ENCODE results near the gene RNLS. TPM values are rescaled to one million over a fixed set of nuclear protein-coding genes. Genes with fewer than 3 reads are reported as not detected.

Gene RNLS
- total and polyA plus RNA-seq, 2 of the 8 experiments (the other 6 are each of a cell fraction or from before 2014, with no cell fraction given) = 7.5 to 12.7 TPM

DNA sequence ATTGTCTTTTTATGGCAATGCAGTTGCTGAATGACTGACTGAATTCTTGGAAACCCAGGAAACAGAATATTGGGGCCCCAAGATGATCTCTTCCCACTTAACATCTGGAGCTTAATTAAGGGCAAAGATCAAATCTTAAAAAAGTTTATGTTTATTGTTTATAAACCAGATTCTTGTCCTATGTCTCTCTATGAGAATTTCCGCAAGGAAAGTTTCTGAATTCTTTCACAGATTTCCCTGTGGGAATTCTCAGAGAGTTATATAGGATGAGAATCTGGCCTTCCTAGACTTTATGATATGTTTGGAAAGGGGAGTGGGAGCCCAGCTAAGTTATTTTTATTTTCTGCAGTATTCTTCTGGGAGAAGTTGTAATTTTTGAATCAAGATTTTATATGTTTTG lies 166.3 kb downstream of the RNLS start (continued):
- TF ChIP-seq, protein P1, sequence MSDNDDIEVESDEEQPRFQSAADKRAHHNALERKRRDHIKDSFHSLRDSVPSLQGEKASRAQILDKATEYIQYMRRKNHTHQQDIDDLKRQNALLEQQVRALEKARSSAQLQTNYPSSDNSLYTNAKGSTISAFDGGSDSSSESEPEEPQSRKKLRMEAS (IDR thresholded peaks at IDR 0.05) = no peak
